GM19397 (cell line): ENCODE results near the gene SHH.
"Not testable (repeated sequence)": the region's sequence is repeated elsewhere in the genome, so short reads cannot be mapped to it uniquely, and the experiment has no call there.

ENCODE experiments used
- ATAC-seq: cut with Tn5 transposase; IDR thresholded peaks from one replicate; pipeline ENCODE4 v1.9.1; 2021; ENCODE audit warnings: mild to moderate bottlenecking, moderate library complexity; ENCODE audit not compliant: unreplicated experiment

SHH gene

GRCh38 chr7:155820788-155821187, 8.5 kb upstream of the SHH start:
- no peak for ATAC-seq

GRCh38 chr7:155820246-155820645, 8.0 kb upstream of the SHH start:
- no peak for ATAC-seq

DNA sequence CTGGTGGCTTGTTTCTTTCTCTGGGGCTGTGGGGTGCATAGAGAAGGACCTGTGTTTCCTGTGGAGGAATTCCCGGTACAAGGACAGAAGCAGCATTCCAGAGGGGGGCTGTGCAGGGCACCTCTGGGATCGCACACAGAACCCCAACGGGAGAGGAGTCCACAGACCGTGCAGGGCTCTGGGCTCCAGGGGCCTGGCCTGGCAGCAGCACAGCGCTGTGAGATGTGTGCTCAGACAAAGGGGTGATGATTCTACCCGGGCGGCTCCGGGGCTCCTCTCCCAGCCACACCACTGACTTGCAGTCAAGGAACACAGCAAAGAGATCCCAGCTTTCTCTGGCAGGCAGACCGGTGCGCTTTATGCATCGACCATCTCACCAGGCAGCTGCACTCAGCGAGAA, 6.9 kb upstream of the SHH start:
- ATAC-seq = no peak

DNA sequence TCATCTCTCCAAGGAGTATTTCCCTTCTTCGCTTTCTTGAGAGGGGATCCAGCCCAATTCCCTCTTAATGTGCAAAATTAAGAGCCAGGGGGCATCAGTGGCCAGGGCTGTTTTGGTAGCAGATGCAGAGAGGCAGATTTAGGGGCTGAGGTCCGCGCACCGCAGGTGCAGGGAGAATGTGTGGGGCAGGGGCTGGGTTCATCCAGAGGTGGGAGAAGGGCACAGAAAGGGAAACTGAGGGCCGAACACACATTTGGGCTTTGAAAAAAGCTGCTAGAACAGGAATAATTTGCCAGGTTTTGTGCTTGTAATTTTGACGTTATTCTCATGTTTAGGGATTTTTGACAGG, 6.5 kb upstream of the SHH start:
- no peak for ATAC-seq

DNA sequence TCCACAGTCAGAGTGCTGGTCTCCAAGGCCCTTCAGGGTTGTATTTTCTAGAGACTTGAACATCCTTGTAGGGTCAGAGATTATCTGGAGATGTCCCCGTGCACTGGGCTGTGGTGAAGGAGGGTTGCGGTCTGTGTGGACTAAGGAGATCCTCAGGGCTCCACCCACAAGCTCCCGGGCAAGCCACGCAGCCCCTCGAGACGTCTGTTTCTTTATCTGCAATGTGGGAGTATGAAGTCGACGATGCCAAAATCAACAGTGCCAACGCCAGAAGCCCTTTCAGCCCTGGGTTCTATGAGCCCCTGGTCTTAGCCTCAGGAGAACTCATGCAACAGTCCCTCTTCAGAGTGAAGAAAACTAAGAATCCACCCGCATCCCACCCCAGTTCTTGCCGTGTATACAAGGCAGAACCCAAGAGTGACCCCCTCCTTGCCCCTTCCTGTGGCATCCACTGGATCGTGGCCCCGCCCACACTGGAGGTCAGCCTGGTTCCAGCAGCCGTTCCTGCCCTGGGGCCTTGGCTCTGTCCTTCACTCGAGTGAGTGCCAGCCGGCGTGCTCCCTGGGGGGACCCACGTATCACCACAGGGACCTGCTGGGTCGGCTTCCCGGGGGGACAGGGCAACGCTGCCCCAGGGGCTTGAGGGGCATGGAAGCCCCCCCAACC, 6.0 kb upstream of the SHH start:
- ATAC-seq = no peak

- ATAC-seq = not testable (repeated sequence)
Measured at GRCh38 chr7:155817515-155817914, 5.3 kb upstream of the SHH start.

GRCh38 chr7:155816996-155817395, 4.7 kb upstream of the SHH start:
- no peak for ATAC-seq

DNA sequence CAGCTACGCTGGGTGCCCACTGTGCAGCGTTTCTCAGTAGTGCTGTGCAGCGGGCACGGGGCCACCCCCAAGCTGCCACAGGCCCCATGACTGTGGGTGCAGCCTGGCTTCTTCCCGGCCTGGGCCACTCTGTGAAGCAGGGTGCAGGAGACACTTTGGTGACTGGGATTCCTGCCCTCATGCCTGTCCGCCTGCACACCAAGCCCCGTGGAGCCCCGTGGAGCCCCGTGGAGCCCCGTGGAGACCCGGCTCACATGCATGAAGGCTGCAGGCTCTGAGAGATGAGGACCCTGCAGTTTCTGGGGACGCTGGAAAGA, 3.9 kb upstream of the SHH start:
- ATAC-seq = no peak

GRCh38 chr7:155815332-155816191, 3.3 kb upstream of the SHH start:
- peak; percentile 78 for ATAC-seq

GRCh38 chr7:155814316-155815276, 2.3 kb upstream of the SHH start:
- no peak for ATAC-seq

GRCh38 chr7:155813546-155814315, 1.5 kb upstream of the SHH start:
- ATAC-seq = no peak

DNA sequence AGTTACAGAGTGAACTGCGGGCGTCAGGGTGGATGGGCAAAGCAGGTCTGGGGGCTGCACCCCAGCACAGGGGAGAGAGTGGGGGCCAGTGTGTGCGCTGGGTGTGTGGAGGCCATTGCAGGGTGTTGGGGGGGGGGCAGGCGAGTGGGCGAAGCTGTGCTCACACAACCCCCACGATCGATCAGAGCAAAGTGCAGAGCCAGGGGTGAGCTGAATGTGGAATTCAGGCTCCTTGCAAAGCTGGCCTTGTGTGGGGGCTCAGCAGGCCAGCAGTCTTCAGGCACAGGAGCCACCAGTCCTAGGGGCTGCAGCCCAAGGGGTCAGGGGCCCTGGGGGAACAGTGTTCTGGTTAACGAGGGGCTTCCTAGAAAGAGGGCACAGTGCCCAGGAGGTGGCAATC, 862 bp upstream of the SHH start:
- no peak for ATAC-seq

- no peak for ATAC-seq
Measured at GRCh38 chr7:155811560-155811894, 736 bp downstream of the SHH start.

GRCh38 chr7:155810770-155811559, 1.3 kb downstream of the SHH start:
- no peak for ATAC-seq

DNA sequence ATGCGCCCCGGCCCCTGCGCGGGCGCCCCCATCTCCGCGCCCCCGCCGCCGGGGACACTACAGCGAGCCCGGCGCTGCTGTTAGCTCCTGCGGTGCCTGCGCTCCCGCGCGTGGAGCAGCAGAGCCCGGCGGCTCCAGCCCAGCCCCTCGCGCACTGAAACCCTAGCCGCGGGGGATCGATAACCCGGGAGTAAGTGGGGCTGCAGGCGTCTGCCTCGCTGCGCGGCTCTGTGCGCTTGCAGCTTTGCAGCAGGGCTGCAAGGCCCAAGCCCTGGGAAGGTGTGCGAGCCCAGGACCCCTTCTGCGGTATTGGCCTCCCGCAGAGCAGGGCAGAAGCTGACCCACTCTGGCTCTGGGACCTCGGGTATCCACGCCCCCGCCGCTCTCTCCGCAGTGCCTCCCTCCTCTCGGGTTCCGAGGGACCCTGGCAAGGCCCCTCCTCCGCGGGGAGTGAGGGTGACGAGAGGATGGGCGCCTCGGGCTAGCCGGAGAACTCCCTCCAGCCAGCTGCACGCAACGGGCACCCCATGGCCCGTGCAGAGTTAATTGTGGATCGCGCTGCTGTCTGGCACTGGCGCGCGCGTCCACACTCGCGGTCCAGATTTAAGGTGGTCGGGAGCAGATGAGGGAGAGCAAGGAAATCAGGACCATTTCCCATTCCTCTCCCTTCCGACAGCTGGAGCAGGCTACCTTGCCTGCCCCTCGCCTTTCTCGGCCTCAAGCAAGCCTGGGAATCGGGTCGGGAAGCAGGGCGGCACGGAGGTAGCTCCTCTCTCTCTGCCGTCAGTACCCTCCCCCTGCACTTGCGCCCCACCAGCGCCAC, 2.1 kb downstream of the SHH start:
- ATAC-seq = no peak

DNA sequence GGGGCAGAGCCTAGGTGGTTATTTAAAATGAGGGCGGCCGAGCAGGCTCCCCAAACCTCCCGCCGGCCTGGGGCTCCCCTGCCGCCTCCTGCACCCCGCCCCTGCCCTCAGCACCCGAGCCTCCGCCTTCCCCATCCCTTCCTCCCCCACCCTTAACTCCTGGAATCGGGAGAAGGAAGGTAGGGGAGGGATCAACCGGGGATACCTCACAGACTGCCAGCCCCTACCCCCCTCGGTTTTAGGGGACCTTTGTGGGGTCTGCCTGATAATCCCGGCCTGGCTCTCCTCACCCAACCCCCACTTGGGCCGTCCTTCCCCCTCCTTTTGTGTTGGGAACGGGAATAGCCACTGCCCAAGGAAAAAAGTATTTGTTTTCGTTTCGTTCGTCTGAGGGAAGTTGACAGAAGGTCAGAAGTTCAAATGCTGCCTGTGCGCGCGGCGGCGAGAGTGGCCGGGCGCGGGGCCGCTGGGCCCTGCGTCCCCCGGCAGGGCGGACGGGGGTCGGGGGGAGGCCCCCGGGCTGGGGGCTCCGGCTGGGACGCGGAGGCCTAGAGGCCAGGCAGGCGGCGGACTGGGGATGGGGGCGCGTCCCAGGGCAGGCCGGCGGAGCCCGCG, 2.8 kb downstream of the SHH start:
- no peak for ATAC-seq

DNA sequence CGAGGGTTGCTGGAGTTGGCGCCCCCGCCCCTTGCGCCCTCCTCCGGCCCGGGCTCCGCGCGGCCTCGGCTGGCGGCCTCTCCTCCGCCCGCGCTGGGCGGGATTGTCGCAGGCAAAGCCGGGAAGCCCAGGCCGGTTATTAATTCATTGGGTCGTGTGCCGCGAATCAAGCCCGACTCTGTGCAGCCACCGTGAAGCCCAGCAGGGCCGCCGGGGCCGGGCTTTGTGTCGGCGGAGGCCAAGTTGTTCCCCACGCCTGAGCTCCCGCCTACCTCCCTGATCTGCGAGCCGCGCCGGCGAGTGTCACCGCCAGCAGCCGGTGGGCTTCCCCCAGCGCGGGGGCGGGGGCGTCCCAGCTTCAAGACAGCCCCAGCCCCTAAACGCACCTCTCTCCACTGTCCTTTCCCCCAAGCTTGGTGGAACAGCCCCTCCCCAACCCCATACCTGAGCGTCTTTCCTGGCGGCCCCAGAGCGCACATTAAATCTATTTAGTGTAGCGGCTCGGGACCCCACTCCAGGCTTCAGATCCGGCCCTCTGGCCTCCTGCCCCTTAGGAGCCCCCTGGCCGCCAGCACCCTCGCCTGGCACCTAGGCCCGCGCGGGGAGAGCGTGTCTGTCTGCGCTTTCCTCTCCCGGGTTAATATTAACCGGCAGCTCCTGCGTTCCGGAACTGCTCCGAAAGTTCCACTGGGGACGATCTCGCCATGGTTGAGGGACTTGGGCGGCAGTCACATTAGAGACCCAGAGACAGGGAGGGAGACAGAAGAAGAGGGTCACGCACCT, 3.5 kb downstream of the SHH start:
- no peak for ATAC-seq
